ENCODE measurements around the gene ATR. TPM values are rescaled to one million over a fixed set of nuclear protein-coding genes. Genes with fewer than 3 reads are reported as not detected.
A peak's percentile ranks its signal among the peaks of the same experiment; 100 is the strongest.

ATR gene
- total RNA-seq (2012; rRNA removed) (28.0 and 36.7 TPM in 2 replicates), polyA plus RNA-seq (2012; rRNA removed) (6.5 and 9.5 TPM in 2 replicates), Bru-seq, nascent RNA (percentile 72 among the genes with signal in this experiment), BruChase-seq, experiment 1, labeled RNA remaining after a 6-hour chase (percentile 77 among the genes with signal in this experiment), BruChase-seq, experiment 2, labeled RNA remaining after a 2-hour chase (percentile 83 among the genes with signal in this experiment)
- 1.2 TPM in 2 replicates for polyA plus RNA-seq (2012; cell fraction: cytosol; rRNA removed)
- 5.2 and 30.0 TPM in 2 replicates for polyA plus RNA-seq (2012; cell fraction: nucleus; rRNA removed; ENCODE audit: low replicate concordance)
- long read RNA-seq, full-length matches to known transcripts = 1 of 19 reads
- long read RNA-seq, partial matches to known transcripts = 13 of 19 reads
- long read RNA-seq, other reads (novel, unspliced or antisense) = 5 of 19 reads

- Histone ChIP-seq H4K5ac (ENCODE audit: low read depth, low read length) (peak within 1 kb of the TSS; percentile 77), H3K27ac (ENCODE audit: insufficient read depth, low read length) (peak within 1 kb of the TSS; percentile 88), H3K9me3 (ENCODE audit: control insufficient read depth, insufficient read depth, low read length) (no peaks in the 10 kb centered on the region), H2AK9ac (replicated peaks; ENCODE audit: low read depth, low read length, poor library complexity) (peak within 1 kb of the TSS; percentile 96), H3K23ac (ENCODE audit: low read depth, low read length) (peak within 1 kb of the TSS; percentile 96), H3K27me3 (ENCODE audit: control insufficient read depth, insufficient read depth, low read length) (peaks cover 2% of the 10 kb centered on the region; the same call in 1 of the 2 replicates), H3K14ac (replicated peaks; ENCODE audit: low read depth, low read length) (peak within 1 kb of the TSS; percentile 95), H2BK15ac (ENCODE audit: low read depth, low read length) (no peak within 1 kb of the TSS), H4K20me1 (ENCODE audit: insufficient read depth, low read length) (no peaks in the 10 kb centered on the region), H3K79me1 (ENCODE audit: low read depth in 1 of 2, low read length in 2 of 2) (peaks cover 15 to 24% of the 10 kb centered on the region in 2 experiments), H2BK120ac (ENCODE audit: low read depth, low read length) (peak within 1 kb of the TSS; percentile 67), H3K4me3 (ENCODE audit: insufficient read depth, low read depth, low read length) (peak within 1 kb of the TSS; percentile 85), H3K4me1 (ENCODE audit: control insufficient read depth, insufficient read depth, low read length) (no peaks in the 10 kb centered on the region), H3K4me2 (ENCODE audit: low read depth, low read length) (peak within 1 kb of the TSS; percentile 94), H3K9ac (ENCODE audit: low read depth, low read length) (peak within 1 kb of the TSS; percentile 96), H3K18ac (ENCODE audit: low read depth, low read length) (peak within 1 kb of the TSS; percentile 80), H4K91ac (ENCODE audit: insufficient read depth, low read depth, low read length) (peak within 1 kb of the TSS; percentile 75), H2AK5ac (ENCODE audit: low read depth, low read length) (peak within 1 kb of the TSS; percentile 65), H3K56ac (ENCODE audit: extremely low read depth, insufficient read depth, low read length) (peak within 1 kb of the TSS; percentile 96), H2BK20ac (ENCODE audit: low read depth, low read length) (no peak within 1 kb of the TSS), H2AFZ (replicated peaks; ENCODE audit: low read length, poor library complexity) (peak within 1 kb of the TSS; percentile 98), H3K4ac (ENCODE audit: low read depth, low read length) (peak within 1 kb of the TSS; percentile 92), H2BK5ac (ENCODE audit: low read depth, low read length, poor library complexity, severe bottlenecking) (peak within 1 kb of the TSS; percentile 81), H3K36me3 (ENCODE audit: control insufficient read depth, insufficient read depth, low read length) (no peaks in the 10 kb centered on the region), H3K9me1 (ENCODE audit: insufficient read depth, low read length) (0 out of 2 replicates have a peak, but pooled peaks cover 3% of the 10 kb centered on the region), H4K8ac (ENCODE audit: low read depth in 2 of 2, low read length in 2 of 2) (peak within 1 kb of the TSS; percentile 78 to 92)
- ChIA-PET CTCF (interaction anchor here (0.8 to 1.0 kb wide), 2 partner anchors 20 to 409 kb away, joined by 3 read pairs; no protein-coding TSS in a partner anchor), POLR2A (ENCODE audit: unreplicated experiment) (interaction anchor here (0.5 kb wide), 1 partner anchor 115 kb away, joined by 4 read pairs; no protein-coding TSS in a partner anchor)
- in situ Hi-C loops (cut with MboI; ENCODE audit: low sequenced_read_pairs) (no loop called here), dilution Hi-C loops (cut with HindIII; ENCODE audit: low sequenced_read_pairs, unreplicated experiment) (no loop called here), intact Hi-C loops (cut with micrococcal nuclease) (loop anchor here (2.0 to 5.0 kb wide), 2 partner anchors 130 to 424 kb away; partner anchors contain the start of genes U2SURP and XRN1)
- BruUV-seq (replicated peaks) = no TSS peak
- ATAC-seq (ENCODE audit: low read depth) = peak; percentile 98
- DNase-seq = peak; percentile 93
- WGBS, 2 experiments (ENCODE audit: extremely low coverage in 2 of 2, insufficient read length in 1 of 2) = 1% methylated on average over 24 of the region's 65 CpGs; no CpG with 5 or more reads in 1 of the 2 experiments
- TF ChIP-seq NFE2L2 (IDR thresholded peaks at IDR 0.05; ENCODE audit: low read depth, low read length) (no peak; the same call in 1 of the 2 replicates), RAD21 (IDR thresholded peaks at IDR 0.05; ENCODE audit: low read length) (no peak), RFX5 (IDR thresholded peaks at IDR 0.05; ENCODE audit: low read depth, low read length) (no peak), CEBPB (IDR thresholded peaks at IDR 0.05; ENCODE audit: low read depth, low read length) (no peak), RCOR1 (IDR thresholded peaks at IDR 0.05; ENCODE audit: insufficient replicate concordance, low read length) (no peak), BHLHE40 (IDR thresholded peaks at IDR 0.05; ENCODE audit: low read depth, low read length) (peak; percentile 13; the same call in 1 of the 2 replicates), POLR2A (IDR thresholded peaks at IDR 0.05; ENCODE audit: low read depth, low read length) (peak; percentile 86), SMC3 (IDR thresholded peaks at IDR 0.05; ENCODE audit: low read depth, low read length) (no peak), FOS (IDR thresholded peaks at IDR 0.05; ENCODE audit: low read depth, low read length) (no peak), USF2 (IDR thresholded peaks at IDR 0.05; ENCODE audit: low read depth, low read length) (no peak), MAFK (IDR thresholded peaks at IDR 0.05; ENCODE audit: low read depth, low read length) (no peak), MXI1 (IDR thresholded peaks at IDR 0.05; ENCODE audit: borderline replicate concordance, low read depth, low read length) (peak; percentile 94)
- TF ChIP-seq, protein P1, sequence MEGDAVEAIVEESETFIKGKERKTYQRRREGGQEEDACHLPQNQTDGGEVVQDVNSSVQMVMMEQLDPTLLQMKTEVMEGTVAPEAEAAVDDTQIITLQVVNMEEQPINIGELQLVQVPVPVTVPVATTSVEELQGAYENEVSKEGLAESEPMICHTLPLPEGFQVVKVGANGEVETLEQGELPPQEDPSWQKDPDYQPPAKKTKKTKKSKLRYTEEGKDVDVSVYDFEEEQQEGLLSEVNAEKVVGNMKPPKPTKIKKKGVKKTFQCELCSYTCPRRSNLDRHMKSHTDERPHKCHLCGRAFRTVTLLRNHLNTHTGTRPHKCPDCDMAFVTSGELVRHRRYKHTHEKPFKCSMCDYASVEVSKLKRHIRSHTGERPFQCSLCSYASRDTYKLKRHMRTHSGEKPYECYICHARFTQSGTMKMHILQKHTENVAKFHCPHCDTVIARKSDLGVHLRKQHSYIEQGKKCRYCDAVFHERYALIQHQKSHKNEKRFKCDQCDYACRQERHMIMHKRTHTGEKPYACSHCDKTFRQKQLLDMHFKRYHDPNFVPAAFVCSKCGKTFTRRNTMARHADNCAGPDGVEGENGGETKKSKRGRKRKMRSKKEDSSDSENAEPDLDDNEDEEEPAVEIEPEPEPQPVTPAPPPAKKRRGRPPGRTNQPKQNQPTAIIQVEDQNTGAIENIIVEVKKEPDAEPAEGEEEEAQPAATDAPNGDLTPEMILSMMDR (conservative IDR thresholded peaks at IDR 0.05; ENCODE audit: low read depth, low read length) = no peak
These were observed at the start of gene ATR for GRCh38 chr3:142578329-142579223. Gene ATR (minus strand): TSS chr3:142578733. CDS start chr3:142578704, 29 bp downstream.
